Measurements from ENCODE around the gene ADGRG1.

The ADGRG1 gene

GRCh38 chr16:57640612-57641011, 12.2 kb downstream of the ADGRG1 start:
- H3K9me3 ChIP-seq (ENCODE audit: insufficient read depth, low read depth, low read length) = no peaks in the 10 kb centered on the region
- H3K27me3 ChIP-seq (ENCODE audit: insufficient read depth, low read length) = peaks cover 5% of the 10 kb centered on the region; the same call in 1 of the 2 replicates
- H3K36me3 ChIP-seq (ENCODE audit: insufficient read depth, low read depth, low read length) = no peaks in the 10 kb centered on the region
- H3K4me1 ChIP-seq (ENCODE audit: insufficient read depth, low read length) = no peaks in the 10 kb centered on the region; the same call in 1 of the 2 replicates
- no peak overlapping the region for H3K9ac ChIP-seq (ENCODE audit: low read depth, low read length)
- no peak overlapping the region for H3K4me3 ChIP-seq (ENCODE audit: low read length)
- H3K27ac ChIP-seq (ENCODE audit: low read length) = no peak overlapping the region

- H3K36me3 ChIP-seq (ENCODE audit: insufficient read depth, low read depth, low read length) = no peaks in the 10 kb centered on the region
- H3K27ac ChIP-seq (ENCODE audit: low read length) = no peak overlapping the region
- H3K4me1 ChIP-seq (ENCODE audit: insufficient read depth, low read length) = no peaks in the 10 kb centered on the region; the same call in 1 of the 2 replicates
- no peak overlapping the region for H3K9ac ChIP-seq (ENCODE audit: low read depth, low read length)
- no peaks in the 10 kb centered on the region for H3K9me3 ChIP-seq (ENCODE audit: insufficient read depth, low read depth, low read length)
- H3K27me3 ChIP-seq (ENCODE audit: insufficient read depth, low read length) = no peaks in the 10 kb centered on the region; the same call in 1 of the 2 replicates
- H3K4me3 ChIP-seq (ENCODE audit: low read length) = no peak overlapping the region
These were observed 14.0 kb downstream of the ADGRG1 start for GRCh38 chr16:57642160-57643135.

- H3K27me3 ChIP-seq (ENCODE audit: insufficient read depth, low read length) = no peaks in the 10 kb centered on the region; the same call in 1 of the 2 replicates
- no peaks in the 10 kb centered on the region for H3K36me3 ChIP-seq (ENCODE audit: insufficient read depth, low read depth, low read length)
- H3K4me3 ChIP-seq (ENCODE audit: low read length) = no peak overlapping the region
- no peak overlapping the region for H3K9ac ChIP-seq (ENCODE audit: low read depth, low read length)
- H3K4me1 ChIP-seq (ENCODE audit: insufficient read depth, low read length) = no peaks in the 10 kb centered on the region; the same call in 1 of the 2 replicates
- no peak overlapping the region for H3K27ac ChIP-seq (ENCODE audit: low read length)
- H3K9me3 ChIP-seq (ENCODE audit: insufficient read depth, low read depth, low read length) = no peaks in the 10 kb centered on the region
These were observed 14.9 kb downstream of the ADGRG1 start for GRCh38 chr16:57643147-57643874.

- no peak overlapping the region for H3K9ac ChIP-seq (ENCODE audit: low read depth, low read length)
- no peaks in the 10 kb centered on the region; the same call in 1 of the 2 replicates for H3K4me1 ChIP-seq (ENCODE audit: insufficient read depth, low read length)
- no peak overlapping the region for H3K4me3 ChIP-seq (ENCODE audit: low read length)
- H3K9me3 ChIP-seq (ENCODE audit: insufficient read depth, low read depth, low read length) = no peaks in the 10 kb centered on the region
- no peak overlapping the region for H3K27ac ChIP-seq (ENCODE audit: low read length)
- H3K27me3 ChIP-seq (ENCODE audit: insufficient read depth, low read length) = no peaks in the 10 kb centered on the region; the same call in 1 of the 2 replicates
- no peaks in the 10 kb centered on the region for H3K36me3 ChIP-seq (ENCODE audit: insufficient read depth, low read depth, low read length)
These were observed 15.5 kb downstream of the ADGRG1 start for GRCh38 chr16:57643910-57644309.

GRCh38 chr16:57644383-57645014, 16.1 kb downstream of the ADGRG1 start:
- Histone ChIP-seq H3K36me3 (ENCODE audit: insufficient read depth, low read depth, low read length) (no peaks in the 10 kb centered on the region), H3K4me1 (ENCODE audit: insufficient read depth, low read length) (no peaks in the 10 kb centered on the region; the same call in 1 of the 2 replicates), H3K27ac (ENCODE audit: low read length) (no peak overlapping the region)

GRCh38 chr16:57645169-57645568, 16.7 kb downstream of the ADGRG1 start:
- Histone ChIP-seq H3K27ac (ENCODE audit: low read length) (no peak overlapping the region), H3K27me3 (ENCODE audit: insufficient read depth, low read length) (no peaks in the 10 kb centered on the region), H3K36me3 (ENCODE audit: insufficient read depth, low read depth, low read length) (no peaks in the 10 kb centered on the region), H3K4me1 (ENCODE audit: insufficient read depth, low read length) (no peaks in the 10 kb centered on the region), H3K4me3 (ENCODE audit: low read length) (no peak overlapping the region), H3K9me3 (ENCODE audit: insufficient read depth, low read depth, low read length) (no peaks in the 10 kb centered on the region), H3K9ac (ENCODE audit: low read depth, low read length) (no peak overlapping the region)

More at GRCh38 chr16:57644383-57645014, 16.1 kb downstream of the ADGRG1 start:
- no peak overlapping the region for H3K9ac ChIP-seq (ENCODE audit: low read depth, low read length)
- no peaks in the 10 kb centered on the region; the same call in 1 of the 2 replicates for H3K27me3 ChIP-seq (ENCODE audit: insufficient read depth, low read length)
- no peak overlapping the region for H3K4me3 ChIP-seq (ENCODE audit: low read length)
- H3K9me3 ChIP-seq (ENCODE audit: insufficient read depth, low read depth, low read length) = no peaks in the 10 kb centered on the region

GRCh38 chr16:57645691-57646387, 17.4 kb downstream of the ADGRG1 start:
- Histone ChIP-seq H3K4me3 (ENCODE audit: low read length) (no peak overlapping the region), H3K9me3 (ENCODE audit: insufficient read depth, low read depth, low read length) (no peaks in the 10 kb centered on the region), H3K27me3 (ENCODE audit: insufficient read depth, low read length) (no peaks in the 10 kb centered on the region), H3K36me3 (ENCODE audit: insufficient read depth, low read depth, low read length) (no peaks in the 10 kb centered on the region), H3K9ac (ENCODE audit: low read depth, low read length) (no peak overlapping the region), H3K27ac (ENCODE audit: low read length) (no peak overlapping the region), H3K4me1 (ENCODE audit: insufficient read depth, low read length) (no peaks in the 10 kb centered on the region)

GRCh38 chr16:57646388-57647039, 18.1 kb downstream of the ADGRG1 start:
- Histone ChIP-seq H3K36me3 (ENCODE audit: insufficient read depth, low read depth, low read length) (no peaks in the 10 kb centered on the region), H3K9me3 (ENCODE audit: insufficient read depth, low read depth, low read length) (no peaks in the 10 kb centered on the region), H3K27me3 (ENCODE audit: insufficient read depth, low read length) (no peaks in the 10 kb centered on the region), H3K4me1 (ENCODE audit: insufficient read depth, low read length) (no peaks in the 10 kb centered on the region), H3K27ac (ENCODE audit: low read length) (no peak overlapping the region), H3K9ac (ENCODE audit: low read depth, low read length) (no peak overlapping the region), H3K4me3 (ENCODE audit: low read length) (no peak overlapping the region)

- no peaks in the 10 kb centered on the region for H3K27me3 ChIP-seq (ENCODE audit: insufficient read depth, low read length)
- no peaks in the 10 kb centered on the region for H3K36me3 ChIP-seq (ENCODE audit: insufficient read depth, low read depth, low read length)
- no peak overlapping the region for H3K4me3 ChIP-seq (ENCODE audit: low read length)
- H3K9me3 ChIP-seq (ENCODE audit: insufficient read depth, low read depth, low read length) = no peaks in the 10 kb centered on the region
- no peak overlapping the region for H3K9ac ChIP-seq (ENCODE audit: low read depth, low read length)
- H3K4me1 ChIP-seq (ENCODE audit: insufficient read depth, low read length) = no peaks in the 10 kb centered on the region
- H3K27ac ChIP-seq (ENCODE audit: low read length) = no peak overlapping the region
These were observed 18.9 kb downstream of the ADGRG1 start for GRCh38 chr16:57647136-57647875.

GRCh38 chr16:57648125-57648524, 19.7 kb downstream of the ADGRG1 start:
- Histone ChIP-seq H3K9ac (ENCODE audit: low read depth, low read length) (no peak overlapping the region), H3K27me3 (ENCODE audit: insufficient read depth, low read length) (no peaks in the 10 kb centered on the region), H3K9me3 (ENCODE audit: insufficient read depth, low read depth, low read length) (no peaks in the 10 kb centered on the region), H3K4me1 (ENCODE audit: insufficient read depth, low read length) (no peaks in the 10 kb centered on the region), H3K27ac (ENCODE audit: low read length) (no peak overlapping the region), H3K36me3 (ENCODE audit: insufficient read depth, low read depth, low read length) (no peaks in the 10 kb centered on the region), H3K4me3 (ENCODE audit: low read length) (no peak overlapping the region)

Measured in iPS-20b (cell line).